A549 (cell line): Measurements from ENCODE around the gene CAMTA1. TPM values are rescaled to one million over a fixed set of nuclear protein-coding genes. Genes with fewer than 3 reads are reported as not detected.

Experiments
- ATAC-seq, 2 experiments: fragments of 200-7000 bp in 1 of 2; fragments of >200 bp in 1 of 2; cut with Nextera tagmentation in 1 of 2; cut with Tn5 transposase in 1 of 2; 3 replicates each; pipeline versions ENCODE4 v1.8.0 to v1.9.1; 2018 to 2020; ENCODE audit warnings: mild to moderate bottlenecking in 1 of 2, moderate library complexity in 1 of 2
- CTCF ChIA-PET: fragments of 300-600 bp; sonication (Branson Sonifier 250); formaldehyde crosslinking; extraction: SDS; loops from one replicate; lab custom pipeline; 2021; ENCODE audit warnings: antibody characterized with exemption, inconsistent platforms; lab: Yijun Ruan, JAX
- POLR2A ChIA-PET: fragments of 350-600 bp; formaldehyde crosslinking; extraction: SDS; loops from one replicate; lab custom pipeline; 2021; ENCODE audit warnings: antibody characterized with exemption, inconsistent platforms; lab: Yijun Ruan, JAX
- DNase-seq, 2 experiments: peaks; one replicate each; pipeline versions ENCODE4 v3.0.0 to v3.0.0-alpha.2; 2011 to 2016; ENCODE audit warnings: low read depth in 1 of 2, low spot score in 1 of 2
- FAIRE-seq: peaks from 2 replicates; lab custom pipeline; 2011; peaks lifted over from hg19 to GRCh38; lab: Jason Lieb, UNC
- H3K27ac ChIP-seq, 2 experiments: fragments of >200 bp; sonication (Bioruptor Twin); formaldehyde crosslinking; 3 replicates each; pipeline ENCODE4 v1.5.1; 2016 to 2017
- H3K4me1 ChIP-seq: fragments of >200 bp; sonication (Bioruptor Twin); formaldehyde crosslinking; 3 replicates; pipeline ENCODE4 v1.6.1; 2016
- H3K4me2 ChIP-seq: fragments of >200 bp; sonication (Bioruptor Twin); formaldehyde crosslinking; 3 replicates; pipeline ENCODE4 v1.6.1; 2016
- H3K4me3 ChIP-seq: fragments of >200 bp; sonication (Bioruptor Twin); formaldehyde crosslinking; 3 replicates; pipeline ENCODE4 v1.5.1; 2016
- H3K9me3 ChIP-seq: fragments of >200 bp; sonication (Bioruptor Twin); formaldehyde crosslinking; 3 replicates; pipeline ENCODE4 v1.6.1; 2016
- CBX2 ChIP-seq: fragments of 200-600 bp; sonication (generic); IDR thresholded peaks from 2 replicates; pipeline ENCODE4 v1.6.1; 2016; ENCODE audit warnings: low read depth, mild to moderate bottlenecking, borderline replicate concordance
- CBX8 ChIP-seq: fragments of 200-600 bp; sonication (generic); IDR thresholded peaks from 2 replicates; pipeline ENCODE4 v1.6.1; 2016
- CHD4 ChIP-seq: fragments of 200-600 bp; sonication (generic); IDR thresholded peaks from 2 replicates; pipeline ENCODE4 v1.6.1; 2016; ENCODE audit warnings: antibody characterized with exemption, mild to moderate bottlenecking, borderline replicate concordance
- EHMT2 ChIP-seq: fragments of 200-600 bp; sonication (generic); IDR thresholded peaks from 2 replicates; pipeline ENCODE4 v1.6.1; 2016; ENCODE audit warnings: antibody characterized with exemption, low read depth, mild to moderate bottlenecking, moderate library complexity
- ELK1 ChIP-seq: fragments of 150-350 bp; IDR thresholded peaks from 2 replicates; pipeline ENCODE4 v1.6.1; 2014; ENCODE audit warnings: low read depth, mild to moderate bottlenecking, low read length
- ESRRA ChIP-seq: fragments of 150-350 bp; IDR thresholded peaks from 2 replicates; pipeline ENCODE4 v1.6.1; 2014; ENCODE audit warnings: mild to moderate bottlenecking, low read length, borderline replicate concordance
- FOSL2 ChIP-seq, 2 experiments: fragments of 450-650 bp in 1 of 2; fragments of >200 bp in 1 of 2; sonication (Bioruptor Twin) in 1 of 2; formaldehyde crosslinking; IDR thresholded peaks; 2 replicates each; pipeline versions ENCODE4 v1.5.0 to v1.6.1; 2016 to 2020; ENCODE audit warnings: mild to moderate bottlenecking in 1 of 2, moderate library complexity in 1 of 2
- HEYL ChIP-seq: fragments of 250-450 bp; sonication (Bioruptor Pico); IDR thresholded peaks from 2 replicates; pipeline ENCODE4 v1.8.0; 2021; ENCODE audit warnings: mild to moderate bottlenecking, moderate library complexity
- HOXB13 ChIP-seq: fragments of 250-450 bp; sonication (Bioruptor Pico); IDR thresholded peaks from 2 replicates; pipeline ENCODE4 v1.5.0; 2020; ENCODE audit warnings: low read depth, mild to moderate bottlenecking, moderate library complexity
- JUN ChIP-seq, 2 experiments: fragments of >200 bp; sonication (Bioruptor Twin); formaldehyde crosslinking; IDR thresholded peaks; 2 replicates in 1 of 2; 3 replicates in 1 of 2; pipeline ENCODE4 v1.6.1; 2016 to 2017
- MAFK ChIP-seq: fragments of 450-650 bp; IDR thresholded peaks from 2 replicates; pipeline ENCODE4 v1.6.1; 2014; ENCODE audit not compliant: partially characterized antibody
- PBX3 ChIP-seq: IDR thresholded peaks from 2 replicates; pipeline ENCODE4 v1.6.1; 2012
- PHF8 ChIP-seq: fragments of 200-600 bp; sonication (generic); IDR thresholded peaks from 2 replicates; pipeline ENCODE4 v1.6.1; 2016; ENCODE audit warnings: low read depth, mild to moderate bottlenecking, antibody characterized with exemption, moderate library complexity, borderline replicate concordance
- POLR2A ChIP-seq: IDR thresholded peaks from 2 replicates; pipeline ENCODE4 v1.6.1; 2012; ENCODE audit warnings: mild to moderate bottlenecking, low read length
- RARB ChIP-seq: fragments of 250-450 bp; sonication (Bioruptor Pico); IDR thresholded peaks from 2 replicates; pipeline ENCODE4 v1.8.0; 2021; ENCODE audit warnings: mild to moderate bottlenecking, moderate library complexity
- RCOR1 ChIP-seq: fragments of 150-350 bp; IDR thresholded peaks from 2 replicates; pipeline ENCODE4 v1.6.1; 2014; ENCODE audit warnings: antibody characterized with exemption, low read length, low read depth
- RNF2 ChIP-seq: fragments of 200-600 bp; sonication (generic); IDR thresholded peaks from 2 replicates; pipeline ENCODE4 v1.6.1; 2016; ENCODE audit warnings: low read depth, mild to moderate bottlenecking, antibody characterized with exemption, moderate library complexity, borderline replicate concordance
- SMC3 ChIP-seq: fragments of >200 bp; sonication (Bioruptor Twin); formaldehyde crosslinking; IDR thresholded peaks from 3 replicates; pipeline ENCODE4 v1.6.1; 2018; ENCODE audit warnings: inconsistent platforms
- TFCP2L1 ChIP-seq: fragments of 250-450 bp; sonication (Bioruptor Pico); IDR thresholded peaks from 2 replicates; pipeline ENCODE4 v1.5.0; 2021; ENCODE audit warnings: mild to moderate bottlenecking
- ZFP36 ChIP-seq: fragments of 450-650 bp; IDR thresholded peaks from 2 replicates; pipeline ENCODE4 v1.6.1; 2014; ENCODE audit warnings: borderline replicate concordance; ENCODE audit not compliant: partially characterized antibody
- ZNF302 ChIP-seq: fragments of 250-450 bp; sonication (Bioruptor Pico); IDR thresholded peaks from 2 replicates; pipeline ENCODE4 v1.9.0; 2021; ENCODE audit warnings: inconsistent platforms, mild to moderate bottlenecking, moderate library complexity
- ZSCAN20 ChIP-seq: fragments of 250-450 bp; sonication (Bioruptor Pico); IDR thresholded peaks from 2 replicates; pipeline ENCODE4 v1.8.0; 2022; ENCODE audit warnings: mild to moderate bottlenecking, moderate library complexity
- WGBS: methylation state at CpG from one replicate; pipeline ENCODE4 v1.1.6; 2017; ENCODE audit errors: missing lambda C conversion rate; 5-methylcytosine and 5-hydroxymethylcytosine counted together
- polyA plus RNA-seq, 4 experiments: library from polyadenylated mRNA; depleted of rRNA in 3 of 4; stranded (reverse); fragments of >200 nt; fragmentation: RNase III in 1 of 4; extraction: RNeasy Plus Mini Kit Qiagen cat#74134 plus additional on column Dnase treatment in 1 of 4; gene quantifications; 2 replicates in 3 of 4; 3 replicates in 1 of 4; pipeline ENCODE4 v1.2.3, GENCODE V29; 2011 to 2017
- TF ChIP-seq, protein P1 (sequence below): IDR thresholded peaks from 2 replicates; pipeline ENCODE4 v1.6.1; 2012; ENCODE audit warnings: low read depth, borderline replicate concordance
- TF ChIP-seq, protein P2 (sequence below): fragments of >200 bp; sonication (Bioruptor Twin); formaldehyde crosslinking; IDR thresholded peaks from 3 replicates; pipeline ENCODE4 v1.6.1; 2016
- TF ChIP-seq, protein P3 (sequence below): fragments of 250-450 bp; sonication (Bioruptor Pico); IDR thresholded peaks from 2 replicates; pipeline ENCODE4 v1.5.0; 2021; ENCODE audit warnings: mild to moderate bottlenecking, moderate library complexity, borderline replicate concordance

Gene CAMTA1
- polyA plus RNA-seq, 2 of the 4 experiments (the other 2 are of a cell fraction), result 58.8 to 75.0 TPM

DNA sequence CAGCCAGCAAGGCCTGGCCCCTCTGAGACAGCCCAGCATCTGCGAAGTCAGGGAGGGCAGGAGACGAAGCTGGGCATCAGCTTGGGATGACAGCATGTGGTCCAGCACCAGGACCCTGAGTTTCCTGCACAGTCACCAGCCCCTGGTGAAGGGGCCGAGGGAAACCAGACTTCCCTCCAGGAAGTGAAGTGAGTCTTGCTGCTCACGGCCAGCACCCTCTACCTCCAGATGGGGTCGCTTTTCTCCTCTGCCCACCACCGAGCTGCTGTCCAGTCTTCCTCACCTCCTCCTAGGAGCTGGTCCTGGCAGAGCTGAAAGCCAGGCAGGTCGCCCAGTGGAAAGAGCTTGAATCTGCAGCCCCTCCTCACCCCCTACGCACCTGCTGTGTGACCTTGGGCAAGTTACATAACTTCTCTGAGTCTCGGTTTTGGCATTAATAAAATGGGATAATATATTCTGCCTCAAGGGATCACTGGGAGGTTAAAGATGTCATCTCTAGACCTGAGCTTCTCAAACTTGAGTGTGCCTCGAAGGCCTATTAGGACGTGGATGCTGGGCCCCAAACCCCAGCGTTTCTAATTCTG is 867.4 kb downstream of the CAMTA1 start (continued):
- no peak for TF ChIP-seq ELK1

DNA sequence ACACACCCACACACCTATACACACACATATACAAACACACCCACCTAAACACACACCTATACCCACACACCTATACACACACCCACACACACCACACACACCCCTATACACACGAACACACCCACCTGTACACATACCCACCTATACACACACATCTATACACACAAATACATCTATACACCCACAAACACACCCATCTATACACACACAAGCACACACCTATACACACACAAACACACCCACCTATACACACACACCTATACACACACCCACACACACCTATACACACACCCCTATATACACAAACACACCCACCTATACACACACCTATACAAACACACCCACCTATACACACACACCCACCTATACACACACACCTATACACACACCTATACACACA is 869.5 kb downstream of the CAMTA1 start:
- ChIA-PET POLR2A (no interaction called here), CTCF (no interaction called here)
- DNase-seq (no peak), FAIRE-seq (no peak), ATAC-seq (no peak)
- TF ChIP-seq CHD4 (no peak), CBX8 (no peak), ZFP36 (no peak), MAFK (no peak), TFCP2L1 (CRISPR knock-in tag) (no peak), HEYL (CRISPR knock-in tag) (no peak), ZNF302 (CRISPR knock-in tag) (no peak), ZSCAN20 (no peak), FOSL2 (IDR thresholded peaks at IDR 0.05) (no peak), FOSL2 (CRISPR knock-in tag; IDR thresholded peaks at IDR 0.05) (no peak), ESRRA (no peak), SMC3 (no peak), HOXB13 (CRISPR knock-in tag) (no peak), CBX2 (no peak)
- Histone ChIP-seq H3K9me3 (no peaks in the 10 kb centered on the region), H3K4me1 (no peaks in the 10 kb centered on the region), H3K4me2 (no peak overlapping the region), H3K27ac (no peak overlapping the region), H3K4me3 (no peak overlapping the region)
- 17% methylated on average over 1 of the region's 1 CpG for WGBS

GRCh38 chr1:7655354-7655753 is 870.1 kb downstream of the CAMTA1 start:
- Histone ChIP-seq H3K27ac (no peak overlapping the region), H3K4me1 (no peaks in the 10 kb centered on the region), H3K4me3 (no peak overlapping the region)
- POLR2A ChIA-PET, result no interaction called here
- TF ChIP-seq, protein P1, sequence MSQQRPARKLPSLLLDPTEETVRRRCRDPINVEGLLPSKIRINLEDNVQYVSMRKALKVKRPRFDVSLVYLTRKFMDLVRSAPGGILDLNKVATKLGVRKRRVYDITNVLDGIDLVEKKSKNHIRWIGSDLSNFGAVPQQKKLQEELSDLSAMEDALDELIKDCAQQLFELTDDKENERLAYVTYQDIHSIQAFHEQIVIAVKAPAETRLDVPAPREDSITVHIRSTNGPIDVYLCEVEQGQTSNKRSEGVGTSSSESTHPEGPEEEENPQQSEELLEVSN, result no peak
- TF ChIP-seq PHF8 (no peak), RNF2 (no peak), POLR2A (no peak), CBX2 (no peak), RCOR1 (no peak), PBX3 (no peak), EHMT2 (no peak), RARB (CRISPR knock-in tag) (no peak), JUN (IDR thresholded peaks at IDR 0.05) (no peak)
- TF ChIP-seq, protein P2, sequence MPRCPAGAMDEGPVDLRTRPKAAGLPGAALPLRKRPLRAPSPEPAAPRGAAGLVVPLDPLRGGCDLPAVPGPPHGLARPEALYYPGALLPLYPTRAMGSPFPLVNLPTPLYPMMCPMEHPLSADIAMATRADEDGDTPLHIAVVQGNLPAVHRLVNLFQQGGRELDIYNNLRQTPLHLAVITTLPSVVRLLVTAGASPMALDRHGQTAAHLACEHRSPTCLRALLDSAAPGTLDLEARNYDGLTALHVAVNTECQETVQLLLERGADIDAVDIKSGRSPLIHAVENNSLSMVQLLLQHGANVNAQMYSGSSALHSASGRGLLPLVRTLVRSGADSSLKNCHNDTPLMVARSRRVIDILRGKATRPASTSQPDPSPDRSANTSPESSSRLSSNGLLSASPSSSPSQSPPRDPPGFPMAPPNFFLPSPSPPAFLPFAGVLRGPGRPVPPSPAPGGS, result no peak
- TF ChIP-seq, protein P3, sequence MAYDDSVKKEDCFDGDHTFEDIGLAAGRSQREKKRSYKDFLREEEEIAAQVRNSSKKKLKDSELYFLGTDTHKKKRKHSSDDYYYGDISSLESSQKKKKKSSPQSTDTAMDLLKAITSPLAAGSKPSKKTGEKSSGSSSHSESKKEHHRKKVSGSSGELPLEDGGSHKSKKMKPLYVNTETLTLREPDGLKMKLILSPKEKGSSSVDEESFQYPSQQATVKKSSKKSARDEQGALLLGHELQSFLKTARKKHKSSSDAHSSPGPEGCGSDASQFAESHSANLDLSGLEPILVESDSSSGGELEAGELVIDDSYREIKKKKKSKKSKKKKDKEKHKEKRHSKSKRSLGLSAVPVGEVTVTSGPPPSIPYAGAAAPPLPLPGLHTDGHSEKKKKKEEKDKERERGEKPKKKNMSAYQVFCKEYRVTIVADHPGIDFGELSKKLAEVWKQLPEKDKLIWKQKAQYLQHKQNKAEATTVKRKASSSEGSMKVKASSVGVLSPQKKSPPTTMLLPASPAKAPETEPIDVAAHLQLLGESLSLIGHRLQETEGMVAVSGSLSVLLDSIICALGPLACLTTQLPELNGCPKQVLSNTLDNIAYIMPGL (CRISPR knock-in tag), result no peak
- TF ChIP-seq, all 56 proteins: peak for 0
- FAIRE-seq, result no peak
- ATAC-seq, result no peak
- no peak overlapping the region for H3K4me2 ChIP-seq
- WGBS, result 64% methylated on average over 2 of the region's 2 CpGs
- no peak for DNase-seq
- CTCF ChIA-PET, result no interaction called here
- H3K9me3 ChIP-seq, result no peaks in the 10 kb centered on the region
